ENCODE results near the gene SERPINB7.

SERPINB7 gene

DNA sequence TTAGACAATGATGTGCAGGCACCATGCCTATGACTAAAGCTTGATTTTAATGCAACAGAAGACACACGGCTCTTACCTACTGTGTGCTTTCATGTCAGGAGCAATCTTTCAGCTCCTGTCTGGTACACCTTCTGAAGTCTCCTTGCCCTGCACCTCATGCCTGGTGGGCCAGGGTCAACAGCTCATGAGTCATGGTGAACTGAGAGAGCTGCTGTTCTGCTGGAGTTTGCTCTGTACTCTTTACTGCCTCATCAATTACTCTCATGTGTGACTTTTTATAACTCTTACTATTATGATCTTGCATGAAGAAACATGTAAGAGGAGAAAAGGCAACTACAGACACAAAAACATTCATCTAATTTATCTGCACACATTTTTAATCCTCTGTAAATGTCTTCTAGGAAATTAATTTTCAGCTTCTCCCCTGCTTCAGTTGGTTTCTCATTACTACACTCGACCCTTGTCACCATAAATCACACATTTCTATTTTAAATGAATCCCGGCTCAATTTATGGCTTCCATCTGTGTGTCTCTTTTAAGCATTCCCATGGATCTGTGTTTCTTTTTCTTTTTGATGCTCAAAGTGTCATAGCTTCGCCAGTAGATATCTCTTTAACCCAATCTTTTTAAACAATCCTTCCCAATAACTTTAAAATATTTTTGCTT, 9.7 kb downstream of the SERPINB7 start:
- no peak for DNase-seq
- in situ Hi-C loops (cut with MboI; ENCODE audit: low pct_unique_long_range_greater_than_20kb, low sequenced_read_pairs) = no loop called here

DNA sequence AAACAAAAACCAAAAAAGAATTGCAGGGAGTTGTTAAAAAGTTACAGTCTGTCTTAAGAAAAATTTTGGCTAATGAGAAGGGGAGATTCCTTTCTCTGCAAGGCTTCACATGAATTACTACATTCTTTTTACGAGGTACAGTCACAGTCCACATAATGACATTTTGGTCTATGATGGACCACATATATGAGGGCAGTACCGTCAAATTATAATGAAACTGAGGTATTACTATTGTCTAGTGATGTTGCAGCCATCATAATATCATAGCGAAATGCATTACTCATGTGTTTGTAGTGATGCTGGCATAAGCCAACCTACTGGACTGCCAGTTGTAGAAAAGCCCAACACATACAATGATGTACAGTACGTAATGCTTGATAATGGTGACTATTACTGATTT, 12.5 kb downstream of the SERPINB7 start:
- DNase-seq = no peak
- in situ Hi-C loops (cut with MboI; ENCODE audit: low pct_unique_long_range_greater_than_20kb, low sequenced_read_pairs) = no loop called here

- DNase-seq = peak; percentile 2
- in situ Hi-C loops (cut with MboI; ENCODE audit: low pct_unique_long_range_greater_than_20kb, low sequenced_read_pairs) = no loop called here
Measured at GRCh38 chr18:63788447-63789096, 13.4 kb downstream of the SERPINB7 start.

- in situ Hi-C loops (cut with MboI; ENCODE audit: low pct_unique_long_range_greater_than_20kb, low sequenced_read_pairs) = no loop called here
- DNase-seq = no peak
Measured at GRCh38 chr18:63789327-63789726, 14.1 kb downstream of the SERPINB7 start.

GRCh38 chr18:63795606-63796005, 20.4 kb downstream of the SERPINB7 start:
- in situ Hi-C loops (cut with MboI; ENCODE audit: low pct_unique_long_range_greater_than_20kb, low sequenced_read_pairs) = no loop called here

DNA sequence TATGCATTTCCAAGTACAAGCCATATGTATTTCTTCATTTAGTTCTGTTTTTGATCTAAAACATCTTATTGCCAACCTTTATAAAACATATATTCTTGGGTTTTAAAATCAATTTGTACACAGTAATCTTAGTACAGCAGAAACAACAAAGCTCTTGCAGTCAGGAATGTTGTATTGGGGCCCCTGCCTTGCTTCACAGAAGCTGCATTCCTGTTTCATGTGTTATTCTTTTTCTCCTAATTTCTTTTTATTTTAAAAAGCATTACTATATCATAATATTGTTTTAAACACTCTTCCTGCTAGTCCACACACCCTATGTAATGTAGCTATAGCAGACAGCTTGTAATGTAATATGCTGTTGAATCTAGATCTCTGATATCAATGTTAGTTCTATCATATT, 24.0 kb downstream of the SERPINB7 start:
- in situ Hi-C loops (cut with MboI; ENCODE audit: low pct_unique_long_range_greater_than_20kb, low sequenced_read_pairs) = no loop called here
- DNase-seq = no peak

More at GRCh38 chr18:63795606-63796005, 20.4 kb downstream of the SERPINB7 start:
- DNase-seq = no peak

GRCh38 chr18:63801343-63801742, 26.1 kb downstream of the SERPINB7 start:
- in situ Hi-C loops (cut with MboI; ENCODE audit: low pct_unique_long_range_greater_than_20kb, low sequenced_read_pairs) = no loop called here
- no peak for DNase-seq

DNA sequence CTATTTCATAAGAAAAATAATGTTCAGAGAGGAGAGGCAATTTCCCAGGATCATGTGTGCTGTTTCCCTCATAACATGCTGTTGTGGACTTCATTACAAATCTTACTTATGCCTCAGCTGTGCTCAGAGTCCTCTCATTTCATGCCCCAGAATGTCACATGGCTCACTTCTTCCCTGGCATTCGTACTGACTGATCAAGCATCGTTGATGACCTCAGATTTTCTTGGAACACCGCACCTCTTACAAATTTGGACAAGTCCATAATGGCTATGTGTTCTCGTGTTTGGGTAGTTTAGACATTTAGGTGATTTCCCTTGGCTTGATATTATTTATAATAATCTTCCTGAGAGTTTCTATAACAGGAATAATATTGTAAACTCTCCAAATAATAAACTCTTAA, 32.9 kb downstream of the SERPINB7 start:
- in situ Hi-C loops (cut with MboI; ENCODE audit: low pct_unique_long_range_greater_than_20kb, low sequenced_read_pairs) = no loop called here
- no peak for DNase-seq

- in situ Hi-C loops (cut with MboI; ENCODE audit: low pct_unique_long_range_greater_than_20kb, low sequenced_read_pairs) = no loop called here
- no peak for DNase-seq
Measured at GRCh38 chr18:63817441-63818051, 42.3 kb downstream of the SERPINB7 start.

GRCh38 chr18:63818212-63818611, 43.0 kb downstream of the SERPINB7 start:
- no peak for DNase-seq
- in situ Hi-C loops (cut with MboI; ENCODE audit: low pct_unique_long_range_greater_than_20kb, low sequenced_read_pairs) = no loop called here

GRCh38 chr18:63819786-63820185, 44.6 kb downstream of the SERPINB7 start:
- no peak for DNase-seq
- in situ Hi-C loops (cut with MboI; ENCODE audit: low pct_unique_long_range_greater_than_20kb, low sequenced_read_pairs) = no loop called here

GRCh38 chr18:63820694-63821093, 45.5 kb downstream of the SERPINB7 start:
- DNase-seq = no peak
- in situ Hi-C loops (cut with MboI; ENCODE audit: low pct_unique_long_range_greater_than_20kb, low sequenced_read_pairs) = no loop called here

- in situ Hi-C loops (cut with MboI; ENCODE audit: low pct_unique_long_range_greater_than_20kb, low sequenced_read_pairs) = no loop called here
- DNase-seq = peak; percentile 46
Measured at GRCh38 chr18:63823516-63824219, 48.5 kb downstream of the SERPINB7 start.

DNA sequence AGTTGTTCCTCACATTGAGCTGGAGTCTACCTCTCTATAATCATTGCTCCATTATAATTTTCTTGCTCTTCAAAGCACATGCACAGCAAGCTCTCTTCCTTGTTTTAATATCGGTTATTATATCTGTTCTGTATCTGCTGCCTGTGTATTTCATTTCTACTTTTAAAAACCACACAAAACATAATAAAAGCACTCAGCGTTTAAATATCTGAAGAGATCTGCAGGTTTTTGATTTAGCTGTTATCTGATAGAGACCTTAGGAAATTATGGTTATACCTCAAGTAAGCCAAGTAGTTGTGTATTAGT, 49.0 kb downstream of the SERPINB7 start:
- DNase-seq = no peak
- in situ Hi-C loops (cut with MboI; ENCODE audit: low pct_unique_long_range_greater_than_20kb, low sequenced_read_pairs) = no loop called here

- no peak for DNase-seq
Measured at GRCh38 chr18:63828120-63828519, 52.9 kb downstream of the SERPINB7 start.

DNA sequence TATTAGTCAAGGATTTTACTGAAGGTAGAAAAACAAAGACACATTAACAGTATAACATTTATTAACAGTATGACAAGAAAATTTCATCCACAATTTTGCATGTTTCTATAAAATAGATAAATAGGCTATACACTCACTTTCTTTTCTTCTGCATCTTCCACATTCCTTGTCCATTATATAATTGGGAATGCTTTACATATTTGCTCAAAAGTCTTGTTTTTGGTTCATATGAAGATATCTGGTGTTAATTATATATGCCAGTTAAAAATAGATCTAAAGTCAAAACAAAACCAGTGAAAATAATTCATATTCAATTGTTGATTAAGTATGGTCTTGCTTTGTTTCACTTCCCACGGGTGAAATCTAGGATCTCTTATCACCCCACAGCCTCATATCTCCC, 53.4 kb downstream of the SERPINB7 start:
- in situ Hi-C loops (cut with MboI; ENCODE audit: low pct_unique_long_range_greater_than_20kb, low sequenced_read_pairs) = loop anchor here (25.0 kb wide), 1 partner anchor 316 kb away; no protein-coding TSS in a partner anchor
- no peak for DNase-seq

More at GRCh38 chr18:63828120-63828519, 52.9 kb downstream of the SERPINB7 start:
- in situ Hi-C loops (cut with MboI; ENCODE audit: low pct_unique_long_range_greater_than_20kb, low sequenced_read_pairs) = loop anchor here (25.0 kb wide), 1 partner anchor 316 kb away; no protein-coding TSS in a partner anchor

GRCh38 chr18:63829886-63830285, 54.7 kb downstream of the SERPINB7 start:
- no peak for DNase-seq
- in situ Hi-C loops (cut with MboI; ENCODE audit: low pct_unique_long_range_greater_than_20kb, low sequenced_read_pairs) = loop anchor here (25.0 kb wide), 1 partner anchor 318 kb away; no protein-coding TSS in a partner anchor

DNA sequence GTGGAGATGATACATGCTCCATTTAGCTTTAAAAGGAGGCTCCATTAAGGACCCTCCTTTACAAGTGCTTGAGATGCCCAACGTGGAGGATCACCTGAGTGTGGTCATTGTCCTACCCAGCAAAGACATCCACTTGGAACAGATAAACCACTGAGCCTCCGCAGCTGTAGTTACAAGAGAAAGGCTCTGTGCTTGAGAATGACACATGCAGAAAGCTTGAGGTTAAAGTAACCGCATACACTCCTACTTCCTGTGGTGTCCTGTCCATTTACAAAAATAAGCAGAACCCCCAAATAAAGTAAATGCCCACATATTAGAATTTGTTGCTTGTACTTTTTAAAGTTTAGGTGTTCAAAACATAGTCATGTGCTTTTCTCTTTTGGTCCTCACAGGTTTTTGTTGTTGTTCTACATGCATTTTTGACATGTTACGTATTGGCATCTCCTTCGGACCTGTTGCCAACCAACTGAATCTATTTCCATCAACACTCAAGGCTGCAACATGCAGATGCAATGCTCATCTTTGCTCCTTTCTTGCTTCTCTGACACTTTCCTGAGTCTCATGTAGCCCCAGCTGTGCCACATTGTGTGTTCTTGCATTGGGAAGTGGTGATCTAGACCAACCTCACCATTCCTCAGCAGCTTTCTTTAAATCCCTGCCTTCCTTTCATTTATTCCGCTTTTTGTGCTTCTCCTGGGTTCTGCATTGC, 56.0 kb downstream of the SERPINB7 start:
- DNase-seq = peak; percentile 61
- in situ Hi-C loops (cut with MboI; ENCODE audit: low pct_unique_long_range_greater_than_20kb, low sequenced_read_pairs) = loop anchor here (25.0 kb wide), 1 partner anchor 319 kb away; no protein-coding TSS in a partner anchor

GRCh38 chr18:63832470-63832869, 57.3 kb downstream of the SERPINB7 start:
- no peak for DNase-seq
- in situ Hi-C loops (cut with MboI; ENCODE audit: low pct_unique_long_range_greater_than_20kb, low sequenced_read_pairs) = loop anchor here (25.0 kb wide), 1 partner anchor 320 kb away; no protein-coding TSS in a partner anchor
